HG03558 (cell line): ENCODE results near the gene TTC28.
"Not testable (repeated sequence)": the region's sequence is repeated elsewhere in the genome, so short reads cannot be mapped to it uniquely, and the experiment has no call there.

Source experiments
- ATAC-seq: cut with Tn5 transposase; IDR thresholded peaks from one replicate; pipeline ENCODE4 v1.9.1; 2021; ENCODE audit warnings: moderate number of reproducible peaks; ENCODE audit not compliant: unreplicated experiment; ENCODE audit errors: extremely low read depth

TTC28 gene

DNA sequence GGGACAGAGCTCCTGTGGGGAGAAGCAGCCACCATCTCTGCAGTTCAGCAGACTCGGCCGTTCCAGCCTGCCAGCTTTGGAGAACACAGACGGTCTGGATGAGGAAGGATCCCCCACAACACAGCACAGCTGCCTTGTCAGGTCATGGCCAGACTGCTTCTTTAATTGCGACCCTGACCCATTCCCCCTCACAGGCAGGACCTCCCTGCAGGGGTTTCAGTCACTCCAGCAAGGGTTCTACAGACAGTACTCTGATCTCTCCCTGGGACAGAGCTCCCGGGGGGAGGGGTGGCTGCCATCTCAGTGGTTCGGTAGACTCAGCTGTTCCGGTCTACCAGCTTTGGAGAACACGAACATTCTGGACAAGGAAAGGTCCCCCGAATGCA is 173.5 kb downstream of the TTC28 start:
- ATAC-seq: no peak

DNA sequence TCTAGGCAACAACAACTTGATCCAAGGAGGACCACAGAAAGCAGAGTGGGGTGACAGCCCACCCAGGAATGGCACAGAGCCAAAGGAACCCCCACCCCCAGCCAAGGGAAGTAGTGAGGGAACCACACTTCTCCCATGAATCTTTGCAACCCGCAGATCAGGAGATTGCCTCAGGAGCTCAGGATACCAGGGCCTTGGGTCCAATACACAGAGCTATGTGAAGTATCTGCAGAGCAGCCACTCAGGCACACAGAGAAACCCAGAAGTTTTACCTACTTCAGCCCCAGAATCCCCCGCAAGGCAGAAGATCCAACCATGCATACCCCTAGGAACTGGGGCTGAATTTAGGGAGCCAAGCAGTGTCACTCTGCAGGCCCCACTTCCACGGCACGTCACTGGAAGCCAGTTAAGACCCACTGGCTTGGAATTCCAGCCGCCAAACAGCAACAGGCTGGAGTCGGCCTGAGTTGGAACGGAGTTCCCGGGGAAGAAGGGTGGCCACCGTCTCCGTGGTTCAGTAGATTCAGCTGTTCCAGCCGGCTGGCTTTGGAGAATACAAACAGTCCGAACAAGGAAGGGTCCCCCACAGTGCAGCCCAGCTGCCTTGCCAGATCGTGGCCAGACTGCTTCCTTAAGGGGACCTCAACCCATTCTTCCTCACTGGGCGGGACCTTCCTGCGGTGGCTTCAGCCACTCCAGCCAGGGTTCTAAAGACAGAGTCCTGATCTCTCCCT is 174.1 kb downstream of the TTC28 start:
- ATAC-seq: no peak

DNA sequence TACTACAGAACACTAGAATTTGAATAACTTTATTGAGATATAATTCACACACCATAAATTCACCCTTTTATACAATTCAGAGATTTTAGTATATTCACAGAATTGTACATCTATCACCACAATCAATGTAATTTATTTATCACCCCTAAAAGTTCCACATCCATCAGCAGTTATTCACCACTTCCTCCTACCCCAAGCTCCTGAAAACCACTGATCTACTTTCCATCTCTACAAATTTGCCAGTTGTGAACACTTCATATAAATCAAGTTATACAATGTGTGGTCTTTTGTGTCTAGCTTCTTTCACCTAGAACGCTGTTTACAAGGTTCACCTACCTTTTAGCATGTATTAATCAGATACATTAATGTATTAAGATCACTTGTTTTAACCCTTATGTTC is 179.6 kb downstream of the TTC28 start:
- no peak for ATAC-seq

- no peak for ATAC-seq
Observed at GRCh38 chr22:28498044-28498443, 181.6 kb downstream of the TTC28 start.

DNA sequence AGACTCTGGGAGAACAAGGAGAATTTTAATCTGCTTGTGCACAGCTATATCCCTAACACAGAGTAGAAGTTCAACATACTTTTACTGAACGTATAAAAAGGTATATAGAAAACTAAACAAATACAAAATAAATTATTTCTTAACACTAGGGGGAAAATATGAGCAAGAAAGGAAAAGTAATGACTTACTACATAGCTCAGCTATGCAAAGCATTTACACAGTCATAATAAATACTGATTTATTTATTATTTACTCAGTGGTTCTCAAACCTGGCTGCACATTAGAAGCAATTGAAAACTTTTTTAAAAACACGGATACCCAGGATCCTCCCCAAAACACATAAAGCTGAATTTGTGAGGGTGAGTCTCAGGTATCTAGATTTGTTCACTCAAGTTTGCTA is 182.5 kb downstream of the TTC28 start:
- ATAC-seq: no peak

GRCh38 chr22:28491289-28491688 is 188.4 kb downstream of the TTC28 start:
- ATAC-seq: not testable (repeated sequence)

DNA sequence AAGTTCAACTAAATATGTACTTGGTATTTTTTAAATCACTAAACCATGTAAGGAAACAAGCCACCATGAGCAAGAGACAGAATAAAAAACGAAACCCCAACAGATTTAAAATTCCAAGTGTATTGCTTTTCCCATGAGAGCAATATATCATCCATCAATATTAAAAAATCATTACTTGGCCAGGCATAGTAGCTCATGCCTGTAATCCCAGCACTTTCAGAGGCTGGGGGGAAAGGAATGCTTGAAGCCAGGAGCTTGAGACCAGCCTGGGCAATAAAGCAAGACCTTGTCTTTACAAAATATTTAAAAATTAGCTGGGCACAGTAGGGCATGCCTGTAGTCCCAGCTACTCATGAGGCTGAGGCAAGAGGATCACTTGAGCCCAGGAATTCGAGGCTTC is 190.8 kb downstream of the TTC28 start:
- no peak for ATAC-seq

- no peak for ATAC-seq
Observed at GRCh38 chr22:28484662-28485061, 195.0 kb downstream of the TTC28 start.

DNA sequence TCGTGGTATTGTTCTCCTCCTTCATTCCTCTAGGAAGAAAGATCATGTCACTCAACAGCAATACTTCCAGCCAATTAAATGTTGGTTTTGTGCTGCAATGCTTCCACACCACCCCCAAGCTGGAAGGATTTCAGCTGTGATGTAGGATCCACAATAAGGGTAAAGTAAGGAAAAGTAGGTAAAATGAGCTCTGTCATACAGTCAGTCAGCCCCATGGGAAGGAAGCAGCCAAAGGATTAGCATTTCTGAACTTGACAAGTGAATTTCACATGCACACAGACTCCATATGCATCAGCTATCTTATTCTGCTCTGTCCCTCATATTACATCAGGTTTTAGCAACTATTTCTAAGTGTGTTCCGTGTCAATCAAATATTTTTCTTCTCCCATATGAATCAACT is 197.9 kb downstream of the TTC28 start:
- no peak for ATAC-seq

- ATAC-seq: no peak
Observed at GRCh38 chr22:28480000-28480715, 199.5 kb downstream of the TTC28 start.

- ATAC-seq: no peak
Observed at GRCh38 chr22:28478564-28478963, 201.1 kb downstream of the TTC28 start.

DNA sequence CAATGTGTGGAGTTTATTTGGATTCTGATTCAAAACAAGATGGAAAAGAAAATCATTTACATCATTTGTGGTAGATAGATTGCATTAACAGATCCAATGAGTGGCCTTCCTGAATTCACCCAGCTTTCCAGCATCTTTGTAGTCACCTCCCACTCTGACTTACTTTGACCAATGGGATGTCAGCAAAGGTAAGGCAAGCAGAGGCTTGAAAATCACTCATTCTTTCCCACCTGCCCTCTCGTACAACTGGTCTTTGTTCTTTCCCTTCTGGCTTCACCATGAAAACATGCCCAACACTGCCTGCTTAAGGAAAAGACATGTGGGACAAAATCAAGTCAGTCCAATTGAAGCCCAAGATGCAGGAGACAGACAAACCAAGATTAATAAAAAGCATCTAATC is 202.1 kb downstream of the TTC28 start:
- no peak for ATAC-seq

GRCh38 chr22:28474330-28474729 is 205.3 kb downstream of the TTC28 start:
- no peak for ATAC-seq

DNA sequence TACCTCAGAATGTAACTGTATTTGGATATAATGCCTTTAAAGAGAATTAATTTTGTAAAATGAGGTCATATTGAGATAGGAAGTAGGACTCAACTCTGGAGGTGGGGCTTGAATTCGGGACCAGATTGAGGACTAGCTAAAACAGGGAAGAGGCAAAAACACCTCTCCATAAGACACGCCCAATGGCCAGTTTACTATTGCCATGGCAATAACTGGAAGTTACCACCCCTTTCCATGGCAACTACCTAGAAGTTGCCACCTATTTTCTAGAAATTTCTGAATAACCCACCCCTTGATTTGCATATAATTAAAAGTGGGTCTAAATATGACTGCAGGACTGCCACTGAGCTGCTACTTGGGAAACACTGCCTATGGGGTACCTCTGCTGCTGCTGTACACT is 206.4 kb downstream of the TTC28 start:
- no peak for ATAC-seq

GRCh38 chr22:28467055-28467454 is 212.6 kb downstream of the TTC28 start:
- not testable (repeated sequence) for ATAC-seq

DNA sequence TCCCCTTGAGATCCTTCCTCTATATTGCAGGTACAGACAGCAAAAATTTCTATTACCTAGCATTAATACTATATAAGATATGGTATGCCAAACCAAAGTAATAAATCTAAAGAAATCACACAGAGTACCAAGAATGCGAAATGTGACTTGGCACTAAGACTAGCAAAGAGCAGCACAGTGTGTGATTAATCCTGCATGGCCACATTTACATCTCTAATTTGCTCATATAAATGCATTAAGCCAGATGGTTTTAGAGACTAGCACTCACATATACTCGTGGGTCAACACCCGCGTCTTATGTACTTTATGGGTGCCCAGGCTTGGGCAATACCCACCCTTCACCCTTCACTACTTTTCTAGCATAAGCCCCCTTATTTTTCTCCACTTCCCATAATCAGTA is 213.2 kb downstream of the TTC28 start:
- no peak for ATAC-seq

DNA sequence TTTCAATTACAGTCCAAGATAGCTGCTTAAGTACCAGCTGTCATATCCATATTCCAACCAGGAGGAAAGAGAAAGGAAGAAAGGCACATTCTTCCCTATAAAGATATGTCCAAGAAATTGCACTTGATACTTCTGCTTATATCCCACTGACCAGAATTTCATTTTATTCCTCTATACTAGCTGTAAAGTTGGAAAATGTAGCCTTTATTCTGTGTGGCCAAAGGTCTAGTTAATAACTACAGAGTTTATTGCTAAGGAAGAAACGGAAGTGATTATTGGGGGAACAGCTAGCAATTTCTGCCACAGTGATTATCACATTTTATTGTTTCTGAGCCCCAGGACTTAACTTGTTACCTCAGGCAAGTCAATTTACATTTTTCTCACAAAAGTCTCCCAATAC is 213.8 kb downstream of the TTC28 start:
- ATAC-seq: no peak

GRCh38 chr22:28464127-28464526 is 215.5 kb downstream of the TTC28 start:
- ATAC-seq: no peak

GRCh38 chr22:28463408-28463807 is 216.2 kb downstream of the TTC28 start:
- ATAC-seq: not testable (repeated sequence)

DNA sequence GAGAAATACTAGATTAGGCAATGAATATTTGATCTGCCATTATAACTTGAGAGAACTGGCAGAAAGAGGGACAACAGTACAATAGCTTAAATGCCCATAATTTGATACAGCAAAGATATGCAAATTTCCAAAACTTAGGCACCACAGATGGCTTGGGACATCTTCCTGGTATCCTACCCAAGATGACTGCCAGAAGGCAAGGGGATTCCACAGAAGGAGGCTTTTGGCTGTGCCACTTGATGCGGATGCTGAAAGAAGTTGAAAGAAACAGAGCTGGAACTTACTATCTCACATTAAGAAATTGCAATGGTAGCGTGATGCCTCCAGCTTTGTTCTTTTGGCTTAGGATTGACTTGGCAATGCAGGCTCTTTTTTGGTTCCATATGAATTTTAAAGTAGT is 216.7 kb downstream of the TTC28 start:
- no peak for ATAC-seq

- no peak for ATAC-seq
Observed at GRCh38 chr22:28462041-28462440, 217.6 kb downstream of the TTC28 start.
